GM21390 (cell line): ENCODE results near the gene FMN2.
"Not testable (repeated sequence)": the region's sequence is repeated elsewhere in the genome, so short reads cannot be mapped to it uniquely, and the experiment has no call there.

Source experiments
- ATAC-seq: cut with Tn5 transposase; IDR thresholded peaks from one replicate; pipeline ENCODE4 v1.9.1; 2021; ENCODE audit not compliant: unreplicated experiment

Gene FMN2

DNA sequence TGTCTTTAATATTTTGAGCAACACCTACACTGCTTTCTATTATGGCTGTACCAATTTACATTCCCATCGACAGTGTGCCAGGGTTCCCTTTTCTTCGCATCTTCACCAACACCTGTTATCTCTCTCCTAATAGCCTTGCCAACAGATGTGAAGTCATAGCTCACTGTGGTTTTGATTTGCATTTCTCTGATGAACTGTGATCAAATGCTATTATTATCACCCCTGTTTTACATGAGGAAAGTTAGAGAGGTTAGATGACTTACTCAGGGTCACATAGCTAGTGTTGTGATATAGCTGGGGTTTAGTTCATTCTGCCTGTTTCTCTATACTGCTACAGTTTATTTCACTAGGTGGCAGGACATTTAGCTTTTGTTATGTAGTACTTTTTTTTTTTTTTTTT lies 204.1 kb downstream of the FMN2 start:
- ATAC-seq = peak; percentile 56

DNA sequence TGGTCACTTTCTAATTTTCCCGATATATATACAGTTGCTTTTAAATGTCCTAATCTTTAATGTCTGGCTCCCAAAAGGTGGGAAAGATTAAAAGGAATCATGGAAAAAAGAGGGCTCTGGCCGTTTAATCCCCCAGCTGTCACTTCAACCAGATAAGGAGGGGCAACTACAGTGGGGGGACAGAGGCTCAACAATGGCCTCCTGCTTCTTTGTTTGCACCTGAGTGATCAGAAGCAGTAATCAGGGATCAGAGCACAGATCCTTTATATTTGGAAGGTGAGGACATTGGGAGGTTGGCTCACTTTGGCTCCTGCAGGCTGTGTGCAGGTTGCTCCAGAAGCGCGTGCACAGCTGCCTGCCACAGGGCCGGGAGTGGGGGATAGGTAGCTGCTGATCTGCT lies 212.8 kb downstream of the FMN2 start:
- no peak for ATAC-seq

DNA sequence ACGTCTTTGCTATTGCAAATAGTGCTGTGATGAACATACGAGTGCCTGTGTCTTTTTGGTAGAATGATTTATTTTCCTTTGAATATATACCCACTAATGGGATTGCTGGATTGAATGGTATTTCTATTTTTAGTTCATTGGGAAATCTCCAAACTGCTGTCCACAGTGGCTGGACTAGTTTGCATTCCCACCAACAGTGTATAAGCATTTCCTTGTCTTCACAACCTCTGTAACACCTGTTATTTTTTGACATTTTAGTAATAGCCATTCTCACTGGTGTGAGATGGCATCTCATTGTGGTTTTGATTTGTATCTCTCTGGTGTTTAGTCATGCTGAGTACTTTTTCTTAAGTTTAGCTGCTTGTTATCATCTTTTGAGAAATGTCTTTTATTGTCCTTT lies 215.0 kb downstream of the FMN2 start:
- no peak for ATAC-seq

DNA sequence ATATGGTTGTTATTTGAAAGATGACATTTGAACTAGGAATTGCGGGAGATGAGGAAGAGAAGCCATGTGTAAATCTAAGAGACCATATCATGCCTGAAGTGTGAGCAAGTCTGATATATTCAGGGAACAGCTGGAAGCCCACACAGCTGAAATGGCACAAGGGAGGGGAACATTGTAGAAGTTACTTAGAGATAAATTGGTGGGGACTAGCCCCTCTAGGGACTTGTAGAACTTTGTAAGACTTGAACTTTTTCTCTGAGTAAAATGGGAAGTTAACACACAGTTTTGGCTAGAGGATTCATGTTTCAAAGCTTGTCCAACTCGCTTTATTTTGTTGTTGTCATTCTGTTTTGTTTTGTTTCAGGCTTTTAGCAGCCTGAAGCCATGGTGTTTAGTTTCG lies 216.4 kb downstream of the FMN2 start:
- ATAC-seq = no peak

GRCh38 chr1:240309769-240310168 lies 218.1 kb downstream of the FMN2 start:
- no peak for ATAC-seq

DNA sequence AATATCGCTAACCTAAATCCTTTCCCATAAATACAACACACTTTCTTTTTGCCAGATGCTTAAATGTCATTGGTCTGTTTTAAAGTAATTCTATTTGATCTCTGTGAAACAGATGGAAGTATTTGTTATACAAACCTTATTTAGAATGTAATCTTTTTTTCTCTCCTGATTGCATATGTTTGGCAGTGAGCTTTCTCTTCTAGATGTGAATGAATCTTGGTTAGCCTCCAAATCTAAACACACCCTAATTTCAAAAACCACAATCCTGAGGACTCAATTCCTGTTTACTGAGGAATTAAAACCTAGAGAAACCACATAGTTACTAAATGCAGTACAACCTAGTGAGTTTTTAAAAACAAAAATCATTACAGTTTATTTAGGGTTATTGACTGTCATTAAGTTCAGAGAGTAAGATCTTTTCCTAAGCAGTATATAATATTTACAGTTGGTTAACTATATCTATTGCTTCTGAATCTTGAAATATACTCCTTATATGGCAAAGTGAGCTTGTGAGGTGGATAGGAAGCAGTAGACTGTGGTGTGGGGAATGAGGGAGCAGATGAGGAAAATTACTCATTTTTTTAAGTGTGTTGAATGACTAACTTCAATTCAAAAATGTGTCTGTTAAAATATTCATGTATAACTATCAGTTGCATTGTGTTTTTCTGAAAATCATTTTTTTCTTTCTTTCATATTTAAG lies 218.7 kb downstream of the FMN2 start:
- no peak for ATAC-seq

DNA sequence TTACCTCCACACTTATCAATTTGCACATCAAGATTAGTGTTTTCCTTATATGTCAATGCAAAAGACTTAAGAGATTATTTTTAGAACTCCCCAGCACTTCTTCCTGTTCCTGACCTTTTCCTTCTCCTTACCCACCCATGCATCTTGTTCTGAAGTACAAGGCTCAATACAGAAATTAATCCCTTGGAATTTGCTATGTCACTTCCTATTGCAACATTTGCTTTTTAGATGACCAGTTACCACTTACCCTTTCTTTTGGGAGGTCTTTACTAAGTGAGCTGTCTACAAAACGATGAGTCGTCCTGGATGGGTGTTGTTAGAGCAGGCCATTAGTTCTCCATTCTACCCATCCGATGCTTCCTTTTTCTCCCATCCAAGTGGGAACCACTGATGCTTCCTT lies 221.2 kb downstream of the FMN2 start:
- ATAC-seq = no peak

GRCh38 chr1:240314845-240315801 lies 223.4 kb downstream of the FMN2 start:
- no peak for ATAC-seq

GRCh38 chr1:240319998-240320397 lies 228.3 kb downstream of the FMN2 start:
- ATAC-seq = no peak

DNA sequence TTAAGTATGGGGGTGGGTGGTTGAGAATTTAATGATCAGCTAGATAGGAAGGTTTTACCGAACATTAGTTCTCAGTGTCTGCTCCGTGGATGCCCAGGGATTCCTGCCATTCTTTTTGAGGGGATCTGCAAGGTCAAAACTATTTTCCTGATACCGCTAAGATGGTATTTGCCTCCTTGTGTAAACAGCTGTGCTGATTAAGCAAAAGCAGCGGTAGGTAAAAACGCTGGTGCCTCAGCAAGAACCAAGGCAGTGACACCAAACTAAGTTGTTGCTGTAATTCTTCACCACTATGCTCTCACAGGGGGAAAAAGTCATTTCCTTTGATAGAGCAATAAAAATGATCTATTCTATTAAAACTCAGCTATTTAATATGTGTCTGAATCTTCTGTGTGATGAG lies 229.0 kb downstream of the FMN2 start:
- no peak for ATAC-seq

DNA sequence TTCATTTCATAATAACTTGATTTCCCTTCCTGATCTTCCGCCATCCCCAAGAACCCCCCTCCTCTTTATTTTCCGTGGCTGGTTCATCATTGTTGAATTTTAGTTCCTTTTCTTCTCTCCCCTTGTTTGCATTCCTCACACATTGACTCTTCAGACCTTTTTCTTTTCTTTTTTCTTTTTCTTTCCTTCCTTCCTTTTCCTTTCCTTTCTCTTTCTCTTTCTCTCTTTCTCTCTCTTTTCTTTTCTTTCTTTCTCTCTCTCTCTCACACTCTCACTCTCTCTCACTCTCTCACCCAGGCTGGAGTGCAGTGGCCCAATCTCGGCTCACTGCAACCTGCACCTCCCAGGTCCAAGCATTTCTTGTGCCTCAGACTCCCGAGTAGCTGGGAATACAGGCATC lies 231.3 kb downstream of the FMN2 start:
- no peak for ATAC-seq

DNA sequence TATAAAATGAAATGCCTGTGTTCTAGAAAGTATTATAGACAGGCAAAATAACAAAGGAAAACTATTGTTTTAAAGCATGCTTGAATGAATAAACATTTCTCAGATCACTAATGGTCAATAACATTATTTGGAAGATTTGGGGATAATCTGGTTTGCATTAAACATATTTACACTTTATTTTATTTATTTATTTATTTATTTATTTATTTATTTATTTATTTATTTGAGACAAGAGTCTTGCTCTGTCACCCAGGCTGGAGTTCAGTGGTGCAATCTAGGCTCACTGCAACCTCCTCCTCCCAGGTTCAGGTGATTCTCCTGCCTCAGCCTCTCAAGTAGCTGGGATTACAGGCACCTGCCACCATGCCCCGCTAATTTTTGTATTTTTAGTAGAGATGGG lies 236.7 kb downstream of the FMN2 start:
- ATAC-seq = not testable (repeated sequence)

DNA sequence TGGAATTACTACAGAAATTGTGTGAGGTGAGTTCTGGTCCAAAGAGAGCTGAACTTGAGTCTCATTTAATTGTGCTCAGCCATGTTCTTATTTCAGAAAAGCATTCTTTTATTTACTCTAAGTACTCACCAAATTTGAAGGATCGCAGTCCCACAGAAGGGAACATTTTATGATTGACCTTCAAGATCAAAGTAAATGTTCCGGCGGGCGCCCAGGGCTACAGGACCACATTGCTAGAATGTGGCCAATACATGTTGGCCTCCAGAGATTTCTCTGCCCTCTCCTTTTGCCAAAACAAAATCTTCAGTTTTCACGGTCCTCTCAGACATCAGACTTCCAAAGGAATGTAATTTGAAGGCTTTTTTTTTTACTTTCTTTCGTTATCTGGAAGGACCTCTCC lies 237.8 kb downstream of the FMN2 start:
- no peak for ATAC-seq

DNA sequence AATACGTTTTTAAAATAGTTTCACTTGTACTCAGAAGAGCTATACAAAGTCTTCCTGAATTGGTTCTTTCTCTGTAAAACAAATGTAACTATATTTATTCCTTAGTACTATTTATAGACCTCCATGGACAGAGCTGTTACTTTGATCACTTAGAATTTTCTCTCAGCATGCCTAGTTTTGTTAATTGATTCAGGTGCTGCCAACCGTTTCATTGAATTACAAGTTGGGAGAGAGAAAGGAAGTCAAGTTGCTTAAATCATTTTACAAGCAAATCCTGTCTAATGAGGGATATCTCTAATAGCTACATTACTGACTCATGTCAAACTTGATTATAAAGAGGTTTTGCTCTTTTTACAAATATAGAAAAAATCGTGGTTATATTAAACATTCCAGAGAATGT lies 241.0 kb downstream of the FMN2 start:
- no peak for ATAC-seq

DNA sequence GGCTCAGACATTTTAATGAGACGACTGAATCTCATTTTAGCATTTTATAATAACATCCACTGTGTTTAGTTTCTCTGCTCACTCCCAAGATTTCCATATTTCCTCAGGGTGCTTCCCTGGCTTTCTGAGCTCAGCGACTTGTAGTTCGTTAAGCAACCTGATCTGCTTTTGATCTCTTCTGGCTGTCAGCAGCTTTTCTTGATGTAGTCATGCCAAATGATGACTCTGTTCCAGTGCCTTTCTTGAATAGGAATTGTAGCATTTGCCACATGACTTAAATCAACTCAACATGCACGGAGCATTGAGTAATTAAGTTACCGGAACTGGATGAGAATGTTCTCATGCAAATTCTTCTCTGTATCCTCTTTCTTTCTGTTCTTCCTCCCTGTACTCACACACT lies 246.1 kb downstream of the FMN2 start:
- no peak for ATAC-seq

GRCh38 chr1:240338837-240339236 lies 247.2 kb downstream of the FMN2 start:
- no peak for ATAC-seq

DNA sequence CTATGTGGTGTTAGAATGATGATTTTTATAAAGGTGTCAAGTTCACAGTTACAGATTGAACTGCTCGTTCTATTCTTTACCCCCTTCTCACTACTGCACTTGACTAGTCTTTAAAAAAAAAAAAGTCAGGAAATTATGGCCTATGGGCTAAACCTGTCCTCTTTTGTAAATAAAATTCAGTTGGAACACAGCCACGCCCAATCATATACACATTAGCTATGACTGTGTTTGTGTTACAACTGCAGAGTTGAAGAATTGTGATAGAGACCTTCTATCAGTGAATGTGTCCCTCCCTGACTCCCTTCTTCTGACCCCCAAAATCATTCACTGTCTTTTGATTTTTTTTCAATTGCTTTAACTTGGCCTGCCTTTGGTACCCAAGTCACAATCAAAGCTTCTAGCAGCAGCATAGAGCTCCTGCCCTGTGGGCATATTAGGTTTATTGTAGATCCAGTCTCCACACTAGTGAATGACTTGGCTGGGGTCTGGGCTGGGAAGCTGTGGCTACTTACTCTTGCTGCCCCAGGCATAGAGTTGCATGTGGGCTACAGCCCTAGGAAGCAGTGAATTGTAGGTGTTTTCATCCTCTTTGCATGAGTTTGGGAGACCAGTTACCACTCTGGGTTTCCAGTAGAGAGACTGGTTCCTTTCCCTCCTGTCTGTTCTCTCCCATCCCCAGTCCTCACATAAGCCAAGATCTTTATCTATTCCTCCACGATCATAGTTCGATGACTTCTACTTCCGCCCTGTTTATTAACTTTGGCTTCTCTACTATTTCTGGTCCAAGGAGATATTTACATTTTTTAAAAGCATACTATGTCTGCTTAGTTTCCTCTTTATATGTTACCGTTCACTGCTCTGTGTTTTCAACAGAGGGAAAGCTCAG lies 249.9 kb downstream of the FMN2 start:
- ATAC-seq = no peak

- no peak for ATAC-seq
These were observed 250.6 kb downstream of the FMN2 start for GRCh38 chr1:240342251-240342625.

GRCh38 chr1:240343045-240343444 lies 251.4 kb downstream of the FMN2 start:
- ATAC-seq = no peak

- no peak for ATAC-seq
These were observed 252.3 kb downstream of the FMN2 start for GRCh38 chr1:240343966-240344365.

- no peak for ATAC-seq
These were observed 253.2 kb downstream of the FMN2 start for GRCh38 chr1:240344918-240345317.
